ENCODE results near the gene SMIM24.

GRCh38 chr19:3463714-3464586 is 16.4 kb downstream of the SMIM24 start:
- TF ChIP-seq CTCF (IDR thresholded peaks at IDR 0.05; ENCODE audit: insufficient read depth, low read length, poor library complexity, severe bottlenecking) (no peak), EZH2phosphoT487 (conservative IDR thresholded peaks at IDR 0.05; ENCODE audit: low read length) (no peak)

Data from SU-DHL-6 (cell line).